HepG2 (cell line): ENCODE measurements around the gene FAM81B.

ENCODE experiments used
- HOXA7 ChIP-seq: sonication (generic); formaldehyde crosslinking; IDR thresholded peaks from 2 replicates; pipeline ENCODE4 v1.8.1; 2022; ENCODE audit warnings: mild to moderate bottlenecking, missing genetic modification reagents, moderate library complexity
- NBN ChIP-seq: fragments of 450-650 bp; conservative IDR thresholded peaks from 2 replicates; pipeline ENCODE4 v1.6.1; 2017
- ZNF792 ChIP-seq: IDR thresholded peaks from 2 replicates; pipeline ENCODE4 v1.6.1; 2016
- TF ChIP-seq, protein P1 (sequence below), 2 experiments: sonication (generic) in 1 of 2; formaldehyde crosslinking in 1 of 2; IDR thresholded peaks; 2 replicates each; pipeline versions ENCODE4 v1.4.0 to v1.6.1; 2018 to 2020; ENCODE audit warnings: missing genetic modification reagents in 2 of 2, borderline replicate concordance in 1 of 2, low read depth in 1 of 2, mild to moderate bottlenecking in 1 of 2, missing biosample characterization in 1 of 2

DNA sequence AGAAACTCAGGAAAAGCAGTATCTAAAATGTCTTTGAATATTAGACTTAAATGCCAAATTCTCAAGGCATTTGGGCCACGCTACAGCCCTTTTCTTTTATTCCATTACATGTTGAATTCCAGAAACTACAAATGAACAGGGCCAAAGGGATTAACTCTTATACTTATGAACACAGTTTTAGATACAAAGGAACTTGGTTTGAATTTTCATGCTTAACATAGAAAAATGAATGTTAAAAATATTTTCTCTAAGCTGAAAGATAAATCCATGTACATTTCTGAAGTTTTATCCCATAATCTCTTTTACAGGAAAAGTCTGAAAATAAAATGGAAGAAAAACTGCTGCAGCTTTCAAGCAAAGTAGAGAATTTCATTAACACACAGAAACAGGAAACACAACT lies 56.8 kb downstream of the FAM81B start:
- TF ChIP-seq NBN (no peak), HOXA7 (CRISPR knock-in tag) (no peak), ZNF792 (CRISPR knock-in tag) (no peak)
- TF ChIP-seq, protein P1, sequence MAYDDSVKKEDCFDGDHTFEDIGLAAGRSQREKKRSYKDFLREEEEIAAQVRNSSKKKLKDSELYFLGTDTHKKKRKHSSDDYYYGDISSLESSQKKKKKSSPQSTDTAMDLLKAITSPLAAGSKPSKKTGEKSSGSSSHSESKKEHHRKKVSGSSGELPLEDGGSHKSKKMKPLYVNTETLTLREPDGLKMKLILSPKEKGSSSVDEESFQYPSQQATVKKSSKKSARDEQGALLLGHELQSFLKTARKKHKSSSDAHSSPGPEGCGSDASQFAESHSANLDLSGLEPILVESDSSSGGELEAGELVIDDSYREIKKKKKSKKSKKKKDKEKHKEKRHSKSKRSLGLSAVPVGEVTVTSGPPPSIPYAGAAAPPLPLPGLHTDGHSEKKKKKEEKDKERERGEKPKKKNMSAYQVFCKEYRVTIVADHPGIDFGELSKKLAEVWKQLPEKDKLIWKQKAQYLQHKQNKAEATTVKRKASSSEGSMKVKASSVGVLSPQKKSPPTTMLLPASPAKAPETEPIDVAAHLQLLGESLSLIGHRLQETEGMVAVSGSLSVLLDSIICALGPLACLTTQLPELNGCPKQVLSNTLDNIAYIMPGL (CRISPR knock-in tag; IDR thresholded peaks at IDR 0.05; ENCODE audit: borderline replicate concordance in 1 of 2, low read depth in 1 of 2): no peak
